Tibial artery (tissue), 4 donors: Measurements from ENCODE around the gene PCDHGB5.
"Not testable (repeated sequence)": the region's sequence is repeated elsewhere in the genome, so short reads cannot be mapped to it uniquely, and the experiment has no call there.

Experiments
- DNase-seq, 2 donors: peaks; one replicate each; pipeline ENCODE4 v3.0.0-alpha.2; 2019
- H3K27ac ChIP-seq, 2 donors: fragments of 200-600 bp; sonication (generic) in 1 of 2; 1 replicate in 1 of 2; 2 replicates in 1 of 2; pipeline ENCODE4 v1.5.1; 2018 to 2019; ENCODE audit warnings: mild to moderate bottlenecking in 1 of 2
- H3K27me3 ChIP-seq, 2 donors: fragments of 200-600 bp; sonication (generic) in 1 of 2; one replicate each; pipeline versions ENCODE4 v1.5.1 to v1.6.0; 2016 to 2019
- H3K36me3 ChIP-seq, 3 donors: fragments of 200-600 bp; sonication (generic) in 2 of 3; one replicate each; pipeline ENCODE4 v1.5.1; 2016 to 2019; ENCODE audit warnings: mild to moderate bottlenecking in 2 of 3
- H3K4me1 ChIP-seq, 4 donors: fragments of 200-600 bp; sonication (generic) in 2 of 4; 1 replicate in 3 of 4; 2 replicates in 1 of 4; pipeline ENCODE4 v1.5.1; 2016 to 2019
- H3K4me3 ChIP-seq, 2 donors: fragments of 200-600 bp; sonication (generic) in 1 of 2; 1 replicate in 1 of 2; 2 replicates in 1 of 2; pipeline ENCODE4 v1.5.1; 2018 to 2019; ENCODE audit warnings: mild to moderate bottlenecking in 2 of 2
- H3K9me3 ChIP-seq, 3 donors: fragments of 200-600 bp; sonication (generic) in 1 of 3; one replicate each; pipeline ENCODE4 v1.5.1; 2016 to 2019
- intact Hi-C: fragments of 100-400 bp; cut with DNase I; formaldehyde crosslinking; loops from one replicate; pipeline ENCODE4 v1.15.0; 2023; ENCODE audit warnings: low total_unique reads
- TF ChIP-seq, protein P1 (sequence below), 2 experiments: fragments of 200-600 bp in 1 of 2; fragments of 450-650 bp in 1 of 2; IDR thresholded peaks; one replicate each; pipeline ENCODE4 v1.5.1; 2017 to 2019; ENCODE audit warnings: antibody characterized with exemption in 2 of 2, mild to moderate bottlenecking in 1 of 2, moderate library complexity in 1 of 2

PCDHGB5 gene

DNA sequence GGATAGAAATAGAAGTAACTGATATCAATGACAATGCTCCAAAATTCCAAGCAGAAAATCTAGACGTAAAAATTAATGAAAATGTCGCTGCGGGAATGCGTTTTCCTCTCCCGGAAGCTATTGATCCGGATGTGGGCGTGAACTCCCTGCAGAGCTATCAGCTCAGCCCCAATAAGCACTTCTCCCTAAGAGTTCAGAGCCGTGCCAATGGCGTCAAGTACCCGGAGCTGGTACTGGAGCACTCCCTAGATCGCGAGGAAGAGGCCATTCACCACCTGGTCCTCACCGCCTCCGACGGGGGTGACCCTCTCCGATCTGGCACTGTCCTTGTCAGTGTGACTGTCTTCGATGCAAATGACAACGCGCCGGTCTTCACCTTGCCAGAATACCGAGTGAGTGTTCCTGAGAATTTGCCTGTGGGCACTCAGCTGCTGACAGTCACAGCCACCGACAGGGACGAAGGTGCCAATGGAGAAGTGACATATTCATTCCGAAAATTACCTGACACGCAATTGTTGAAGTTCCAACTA lies 15.9 kb downstream of the PCDHGB5 start:
- Histone ChIP-seq H3K27me3 (no peaks in the 10 kb centered on the region), H3K4me3 (peak overlapping the region; percentile 22 to 26), H3K4me1 (no peaks in the 10 kb centered on the region), H3K9me3 (peaks cover 18 to 97% (median 86%) of the 10 kb centered on the region in 3 donors), H3K36me3 (peaks cover 5 to 70% (median 65%) of the 10 kb centered on the region in 3 donors), H3K27ac (no peak overlapping the region)
- intact Hi-C loops = loop anchor here (10.0 kb wide), 2 partner anchors 89 to 141 kb away; partner anchors contain the start of gene TAF7
- TF ChIP-seq, protein P1, sequence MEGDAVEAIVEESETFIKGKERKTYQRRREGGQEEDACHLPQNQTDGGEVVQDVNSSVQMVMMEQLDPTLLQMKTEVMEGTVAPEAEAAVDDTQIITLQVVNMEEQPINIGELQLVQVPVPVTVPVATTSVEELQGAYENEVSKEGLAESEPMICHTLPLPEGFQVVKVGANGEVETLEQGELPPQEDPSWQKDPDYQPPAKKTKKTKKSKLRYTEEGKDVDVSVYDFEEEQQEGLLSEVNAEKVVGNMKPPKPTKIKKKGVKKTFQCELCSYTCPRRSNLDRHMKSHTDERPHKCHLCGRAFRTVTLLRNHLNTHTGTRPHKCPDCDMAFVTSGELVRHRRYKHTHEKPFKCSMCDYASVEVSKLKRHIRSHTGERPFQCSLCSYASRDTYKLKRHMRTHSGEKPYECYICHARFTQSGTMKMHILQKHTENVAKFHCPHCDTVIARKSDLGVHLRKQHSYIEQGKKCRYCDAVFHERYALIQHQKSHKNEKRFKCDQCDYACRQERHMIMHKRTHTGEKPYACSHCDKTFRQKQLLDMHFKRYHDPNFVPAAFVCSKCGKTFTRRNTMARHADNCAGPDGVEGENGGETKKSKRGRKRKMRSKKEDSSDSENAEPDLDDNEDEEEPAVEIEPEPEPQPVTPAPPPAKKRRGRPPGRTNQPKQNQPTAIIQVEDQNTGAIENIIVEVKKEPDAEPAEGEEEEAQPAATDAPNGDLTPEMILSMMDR (IDR thresholded peaks at IDR 0.05) = no peak
- DNase-seq = no peak

DNA sequence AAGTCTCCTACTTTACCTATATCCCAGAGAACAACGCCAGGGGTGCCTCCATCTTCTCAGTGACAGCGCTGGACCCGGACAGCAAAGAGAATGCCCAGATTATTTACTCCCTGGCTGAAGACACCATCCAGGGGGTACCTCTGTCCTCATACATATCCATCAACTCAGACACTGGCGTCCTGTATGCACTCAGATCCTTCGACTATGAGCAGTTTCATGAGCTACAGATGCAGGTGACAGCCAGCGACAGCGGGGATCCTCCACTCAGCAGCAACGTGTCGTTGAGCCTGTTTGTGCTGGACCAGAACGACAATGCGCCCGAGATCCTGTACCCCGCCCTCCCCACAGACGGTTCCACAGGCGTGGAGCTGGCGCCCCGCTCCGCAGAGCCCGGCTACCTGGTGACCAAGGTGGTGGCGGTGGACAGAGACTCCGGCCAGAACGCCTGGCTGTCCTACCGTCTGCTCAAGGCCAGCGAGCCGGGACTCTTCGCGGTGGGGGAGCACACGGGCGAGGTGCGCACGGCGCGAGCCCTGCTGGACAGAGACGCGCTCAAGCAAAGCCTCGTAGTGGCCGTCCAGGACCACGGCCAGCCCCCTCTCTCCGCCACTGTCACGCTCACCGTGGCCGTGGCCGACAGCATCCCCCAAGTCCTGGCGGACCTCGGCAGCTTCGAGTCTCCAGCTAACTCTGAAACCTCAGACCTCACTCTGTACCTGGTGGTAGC lies 17.0 kb downstream of the PCDHGB5 start:
- peaks cover 5 to 75% (median 66%) of the 10 kb centered on the region in 3 donors for H3K36me3 ChIP-seq
- H3K4me1 ChIP-seq, DNase-seq, H3K4me3 ChIP-seq, H3K27me3 ChIP-seq, H3K27ac ChIP-seq: not testable (repeated sequence)
- H3K9me3 ChIP-seq = peaks cover 16 to 97% (median 86%) of the 10 kb centered on the region in 3 donors
- intact Hi-C loops = loop anchor here (10.0 kb wide), 2 partner anchors 90 to 140 kb away; partner anchors contain the start of gene TAF7

DNA sequence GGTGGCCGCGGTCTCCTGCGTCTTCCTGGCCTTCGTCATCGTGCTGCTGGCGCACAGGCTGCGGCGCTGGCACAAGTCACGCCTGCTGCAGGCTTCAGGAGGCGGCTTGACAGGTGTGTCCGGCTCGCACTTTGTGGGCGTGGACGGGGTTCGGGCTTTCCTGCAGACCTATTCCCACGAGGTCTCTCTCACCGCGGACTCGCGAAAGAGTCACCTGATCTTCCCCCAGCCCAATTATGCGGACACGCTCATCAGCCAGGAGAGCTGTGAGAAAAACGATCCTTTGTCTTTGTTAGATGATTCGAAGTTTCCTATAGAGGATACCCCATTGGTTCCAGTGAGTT lies 17.5 kb downstream of the PCDHGB5 start:
- Histone ChIP-seq H3K36me3 (peaks cover 5 to 73% (median 66%) of the 10 kb centered on the region in 3 donors), H3K9me3 (peaks cover 21 to 97% (median 86%) of the 10 kb centered on the region in 3 donors)
- not testable (repeated sequence) for DNase-seq, H3K27me3 ChIP-seq, H3K4me3 ChIP-seq, H3K4me1 ChIP-seq, H3K27ac ChIP-seq
- intact Hi-C loops = loop anchor here (10.0 kb wide), 2 partner anchors 90 to 140 kb away; partner anchors contain the start of gene TAF7

DNA sequence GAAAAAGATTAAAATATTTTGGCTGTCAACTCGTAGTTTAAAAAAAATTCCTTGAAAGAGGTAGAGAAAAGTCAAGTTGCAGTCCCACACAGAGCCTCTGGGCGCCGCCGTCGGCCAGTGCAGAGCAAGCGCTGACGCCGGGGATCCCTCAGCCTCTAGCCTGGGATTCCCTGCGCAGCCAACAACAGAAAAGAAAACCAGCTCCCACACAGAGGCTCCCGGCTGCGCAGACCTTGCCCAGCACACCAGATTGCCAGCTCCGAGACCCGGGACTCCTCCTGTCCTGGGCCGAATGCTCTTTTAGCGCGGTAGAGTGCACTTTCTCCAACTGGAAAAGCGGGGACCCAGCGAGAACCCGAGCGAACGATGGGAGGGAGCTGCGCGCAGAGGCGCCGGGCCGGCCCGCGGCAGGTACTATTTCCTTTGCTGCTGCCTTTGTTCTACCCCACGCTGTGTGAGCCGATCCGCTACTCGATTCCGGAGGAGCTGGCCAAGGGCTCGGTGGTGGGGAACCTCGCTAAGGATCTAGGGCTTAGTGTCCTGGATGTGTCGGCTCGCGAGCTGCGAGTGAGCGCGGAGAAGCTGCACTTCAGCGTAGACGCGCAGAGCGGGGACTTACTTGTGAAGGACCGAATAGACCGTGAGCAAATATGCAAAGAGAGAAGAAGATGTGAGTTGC lies 19.9 kb downstream of the PCDHGB5 start, which contains the start of gene PCDHGB7:
TSS of gene PCDHGB7 (plus strand) at position 184 of the 679 bp plus-strand sequence. CDS start at position 367, 183 bp downstream.
- Histone ChIP-seq H3K36me3 (peaks cover 5 to 73% (median 67%) of the 10 kb centered on the region in 3 donors), H3K4me3 (peak within 1 kb of the TSS; percentile 46 to 48), H3K9me3 (peaks cover 23 to 99% (median 89%) of the 10 kb centered on the region in 3 donors)
- intact Hi-C loops = loop anchor here (10.0 kb wide), 2 partner anchors 93 to 137 kb away; partner anchors contain the start of gene TAF7
- not testable (repeated sequence) for H3K4me1 ChIP-seq, H3K27ac ChIP-seq, H3K27me3 ChIP-seq
- peak; percentile 76 to 78 for DNase-seq
- TF ChIP-seq, protein P1 (IDR thresholded peaks at IDR 0.05) = peak; percentile 40 to 49

DNA sequence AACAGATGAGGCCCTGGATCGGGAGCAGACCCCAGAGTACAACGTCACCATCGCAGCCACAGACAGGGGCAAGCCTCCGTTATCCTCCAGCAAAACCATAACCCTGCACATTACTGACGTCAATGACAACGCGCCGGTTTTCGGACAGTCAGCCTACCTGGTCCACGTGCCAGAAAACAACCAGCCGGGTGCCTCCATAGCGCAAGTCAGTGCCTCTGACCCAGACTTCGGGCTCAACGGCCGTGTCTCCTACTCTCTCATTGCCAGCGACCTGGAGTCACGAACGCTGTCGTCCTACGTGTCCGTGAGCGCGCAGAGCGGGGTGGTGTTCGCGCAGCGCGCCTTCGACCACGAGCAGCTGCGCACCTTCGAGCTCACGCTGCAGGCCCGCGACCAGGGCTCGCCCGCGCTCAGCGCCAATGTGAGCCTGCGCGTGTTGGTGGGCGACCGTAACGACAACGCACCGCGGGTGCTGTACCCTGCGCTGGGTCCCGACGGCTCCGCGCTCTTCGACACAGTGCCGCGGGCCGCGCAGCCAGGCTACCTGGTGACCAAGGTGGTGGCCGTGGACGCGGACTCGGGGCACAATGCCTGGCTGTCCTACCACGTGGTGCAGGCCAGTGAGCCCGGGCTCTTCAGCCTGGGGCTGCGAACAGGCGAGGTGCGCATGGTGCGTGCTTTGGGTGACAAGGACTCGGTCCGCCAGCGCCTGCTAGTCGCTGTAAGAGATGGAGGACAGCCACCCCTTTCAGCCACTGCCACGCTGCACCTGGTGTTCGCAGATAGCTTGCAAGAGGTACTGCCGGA lies 21.5 kb downstream of the PCDHGB5 start:
- intact Hi-C loops = loop anchor here (10.0 kb wide), 2 partner anchors 94 to 136 kb away; partner anchors contain the start of gene TAF7
- TF ChIP-seq, protein P1 (IDR thresholded peaks at IDR 0.05) = no peak
- Histone ChIP-seq H3K4me3 (no peak overlapping the region), H3K36me3 (peaks cover 0 to 67% (median 63%) of the 10 kb centered on the region in 3 donors), H3K9me3 (peaks cover 24 to 99% (median 89%) of the 10 kb centered on the region in 3 donors), H3K27me3 (no peaks in the 10 kb centered on the region), H3K4me1 (no peaks in the 10 kb centered on the region), H3K27ac (no peak overlapping the region)
- no peak for DNase-seq
